HG03460 (cell line): ENCODE measurements around the gene ZNF804B.

Experiments used
- ATAC-seq: cut with Tn5 transposase; IDR thresholded peaks from one replicate; pipeline ENCODE4 v1.9.1; 2021; ENCODE audit not compliant: unreplicated experiment

ZNF804B gene

DNA sequence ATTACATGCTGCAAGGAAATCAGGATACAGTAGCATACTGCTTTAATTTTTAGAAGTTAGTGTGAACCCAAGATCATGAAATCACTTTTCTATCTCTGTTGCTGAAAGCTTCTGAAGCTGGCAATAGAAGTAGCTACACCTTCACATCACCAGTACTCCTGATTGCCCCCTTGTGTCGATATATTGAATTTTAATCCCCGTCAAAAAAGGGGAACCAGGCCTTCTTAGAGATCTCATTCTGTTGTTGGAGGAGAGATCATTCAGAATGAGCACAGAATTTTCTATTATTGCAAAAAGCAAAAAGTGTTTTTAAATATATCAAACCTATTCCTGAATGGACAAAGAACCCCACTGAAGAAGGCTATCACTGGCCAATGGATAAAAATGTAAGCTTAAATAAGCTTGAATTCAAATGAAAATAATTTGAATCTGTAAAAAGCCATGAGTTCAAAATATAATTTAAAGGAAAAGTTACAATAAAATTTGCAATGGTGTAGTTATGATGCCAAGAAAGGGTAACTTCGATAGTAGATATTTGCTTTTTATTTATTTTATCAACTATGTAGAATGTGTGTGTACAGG lies 75.7 kb downstream of the ZNF804B start:
- ATAC-seq, result peak; percentile 75

DNA sequence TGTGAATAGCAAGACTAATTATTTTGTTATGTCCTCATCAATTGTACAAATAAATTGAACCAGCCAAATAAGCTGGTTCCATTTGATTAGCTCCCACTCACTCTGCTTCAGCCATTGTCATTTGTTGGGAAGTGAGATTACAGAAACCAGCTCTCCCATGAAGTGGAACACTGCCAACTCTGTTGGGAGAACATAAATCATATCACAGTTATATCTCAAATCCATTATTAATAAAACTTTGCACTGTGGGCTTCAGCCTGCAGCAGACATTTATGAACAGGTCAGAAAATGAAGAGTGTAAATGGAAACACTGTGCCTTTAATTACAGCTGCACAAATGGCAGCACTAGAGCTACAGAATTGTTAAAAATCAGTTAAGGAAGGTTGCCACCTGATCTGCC lies 82.7 kb downstream of the ZNF804B start:
- no peak for ATAC-seq

DNA sequence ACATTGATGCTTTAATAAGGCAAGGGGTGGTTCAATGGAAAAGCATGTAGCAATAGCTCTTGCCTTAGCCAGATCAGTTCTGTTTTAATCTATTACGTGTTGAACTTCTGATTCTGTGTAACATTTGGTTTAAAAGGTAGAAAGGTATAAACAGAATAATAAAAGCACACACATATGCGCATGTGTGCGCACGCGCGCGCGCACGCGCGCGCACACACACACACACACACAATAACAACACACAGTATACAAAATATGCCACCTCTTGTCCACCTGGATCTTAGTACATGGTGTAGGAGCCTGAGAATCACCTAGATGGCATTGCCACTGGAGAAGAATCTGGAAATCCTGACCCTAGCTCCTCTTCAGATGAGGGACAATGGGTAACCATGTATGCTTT lies 85.6 kb downstream of the ZNF804B start:
- ATAC-seq, result no peak

DNA sequence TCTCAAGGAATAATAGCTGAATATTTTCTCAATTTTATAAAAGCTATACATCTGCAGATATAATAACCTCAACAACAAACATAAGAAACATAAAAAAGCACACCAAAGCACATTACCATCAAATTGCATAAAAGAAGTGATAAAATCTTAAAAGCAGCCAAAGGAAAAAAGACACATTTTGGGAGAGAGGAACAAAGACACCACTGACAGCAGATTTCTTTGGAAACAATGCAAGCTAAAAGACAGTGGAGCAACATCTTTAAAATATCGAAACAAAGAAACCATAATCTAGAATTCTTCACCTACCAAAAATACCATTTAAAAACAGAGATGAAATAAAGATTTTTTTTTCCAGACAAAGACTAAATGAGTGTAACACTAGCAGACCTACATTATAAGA lies 91.7 kb downstream of the ZNF804B start:
- ATAC-seq, result no peak

DNA sequence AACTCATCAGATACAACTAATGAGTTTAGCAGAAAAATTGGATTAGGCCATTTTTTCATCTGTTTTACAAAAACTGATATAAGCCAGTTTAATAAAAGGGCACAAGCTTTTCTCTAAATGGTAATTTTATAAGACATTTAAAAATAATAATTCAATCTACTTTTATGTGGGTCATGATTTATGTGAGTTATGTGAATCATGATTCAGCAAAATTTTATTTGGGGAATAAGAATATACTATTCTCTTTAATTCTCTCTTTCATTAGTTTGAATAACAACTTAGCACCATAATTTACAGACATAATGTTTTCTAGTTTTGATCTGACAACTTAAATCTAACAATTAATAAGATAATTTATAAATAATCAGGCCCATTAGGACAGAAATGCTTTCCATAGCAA lies 99.8 kb downstream of the ZNF804B start:
- no peak for ATAC-seq

DNA sequence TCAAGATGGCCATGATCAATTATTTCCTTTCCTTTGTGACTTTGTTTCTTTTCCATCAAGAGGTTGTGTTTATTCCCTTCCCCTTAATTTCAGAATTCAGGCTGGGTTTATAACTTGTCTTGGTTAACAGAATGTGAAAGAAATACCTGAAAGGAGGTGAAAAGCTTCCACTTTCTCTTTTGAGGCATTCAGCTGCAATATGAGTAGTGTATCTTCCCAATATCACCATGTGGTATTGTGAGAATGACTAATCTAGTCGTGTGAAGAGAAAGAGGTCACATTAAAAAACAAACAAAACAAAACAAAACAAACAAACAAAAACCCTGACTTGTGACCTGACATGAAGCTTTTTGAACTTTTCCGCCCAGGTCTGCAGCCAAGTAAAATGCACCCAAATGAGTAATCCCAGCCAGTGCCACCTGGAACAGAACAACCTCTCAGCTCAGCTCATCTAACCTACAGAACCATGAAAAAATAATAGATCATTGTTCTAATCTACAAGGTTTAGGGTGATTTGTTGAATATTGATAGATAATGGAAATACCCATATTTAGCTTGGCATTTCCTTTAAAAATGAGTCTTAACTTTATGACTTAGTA lies 106.9 kb downstream of the ZNF804B start:
- no peak for ATAC-seq

DNA sequence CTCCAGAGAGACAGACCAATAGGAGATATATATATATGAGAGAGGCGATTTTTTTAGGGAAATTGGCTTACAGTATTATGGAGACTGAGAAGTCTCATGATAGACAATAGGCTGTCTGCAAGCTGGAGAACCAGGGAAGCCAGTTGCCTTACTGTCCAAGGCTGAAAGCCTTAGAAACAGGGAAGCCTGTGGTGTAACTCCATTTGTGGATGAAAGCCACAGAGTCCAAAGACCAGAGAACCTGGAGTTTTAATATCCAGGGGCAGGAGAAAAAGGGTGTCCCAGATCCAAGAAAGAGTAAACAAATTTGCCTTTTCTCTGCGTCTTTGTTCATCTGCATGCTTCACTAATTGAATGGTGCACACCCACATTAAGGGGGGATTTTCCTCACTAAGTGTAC lies 107.7 kb downstream of the ZNF804B start:
- ATAC-seq, result no peak

DNA sequence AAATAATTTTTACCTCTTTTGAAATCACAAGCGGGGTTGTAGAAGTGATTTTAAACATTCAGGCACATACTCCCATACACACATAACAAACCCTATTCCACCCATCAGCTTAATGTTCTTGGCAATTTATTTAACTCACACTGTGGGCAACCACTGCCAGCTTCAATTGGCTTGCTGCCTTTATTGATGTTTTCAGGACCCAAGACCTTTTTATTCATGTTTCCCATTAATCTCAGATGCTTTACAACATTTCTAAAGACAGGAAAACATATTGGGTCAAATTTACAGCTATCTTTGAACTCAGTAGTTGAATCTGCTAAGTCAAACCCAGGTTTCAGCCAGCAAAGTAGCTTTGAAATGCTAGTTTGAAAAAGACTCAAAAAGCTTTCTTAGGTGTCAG lies 109.0 kb downstream of the ZNF804B start:
- no peak for ATAC-seq

DNA sequence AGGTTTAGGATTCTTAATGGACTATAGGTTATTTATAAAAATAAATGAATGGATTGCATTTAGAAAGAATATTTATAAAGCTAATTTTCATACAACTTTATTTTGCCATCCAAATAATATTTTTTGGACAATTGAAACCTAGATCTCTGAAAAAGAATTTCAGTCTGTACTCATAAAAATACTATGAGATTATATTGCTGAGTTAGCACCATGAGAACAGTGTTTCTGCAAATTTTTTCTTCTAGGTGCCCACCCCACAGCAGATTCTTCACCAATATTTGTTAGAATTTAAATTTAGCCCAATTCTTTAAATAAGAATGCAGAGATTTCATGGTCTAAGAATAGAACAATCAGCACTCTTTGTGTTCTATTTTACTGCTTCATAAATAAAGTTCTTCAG lies 121.6 kb downstream of the ZNF804B start:
- ATAC-seq, result no peak

DNA sequence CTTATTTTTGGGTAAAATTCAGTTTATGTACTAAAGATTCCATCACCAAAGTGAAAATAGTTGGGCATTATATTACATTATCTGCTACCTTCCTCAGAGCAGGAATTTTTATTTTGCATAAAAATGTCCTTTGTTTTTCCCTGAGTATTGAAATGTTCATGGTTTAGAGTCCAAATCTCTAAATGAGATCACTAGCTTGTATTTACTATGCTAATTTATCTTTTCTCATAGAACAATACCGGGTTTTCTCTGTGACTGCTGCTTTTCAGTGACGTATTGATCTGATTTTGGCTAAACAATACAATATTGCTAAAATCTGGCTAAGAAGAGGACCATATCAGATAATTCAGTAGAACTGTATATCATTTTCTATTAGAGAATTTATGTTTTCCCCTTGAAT lies 125.6 kb downstream of the ZNF804B start:
- ATAC-seq, result no peak

DNA sequence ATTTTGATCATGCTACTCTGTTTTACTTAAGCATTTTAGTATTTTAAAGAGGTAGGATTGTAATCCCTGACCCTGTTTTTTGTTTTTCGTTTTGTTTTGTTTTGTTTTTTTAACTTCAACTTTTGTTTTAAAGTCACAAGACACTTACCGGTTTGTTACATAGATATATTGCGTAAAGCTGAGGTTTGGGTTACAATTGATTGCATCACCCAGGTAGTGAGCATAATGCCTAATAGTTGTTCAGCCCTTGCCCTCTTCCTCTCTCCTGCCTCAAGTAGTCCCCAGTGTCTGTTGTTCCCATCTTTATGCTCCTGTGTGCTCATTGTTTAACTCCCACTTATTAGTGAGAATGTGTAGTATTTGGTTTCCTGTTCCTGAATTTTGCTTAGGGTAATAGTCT lies 129.2 kb downstream of the ZNF804B start:
- no peak for ATAC-seq

DNA sequence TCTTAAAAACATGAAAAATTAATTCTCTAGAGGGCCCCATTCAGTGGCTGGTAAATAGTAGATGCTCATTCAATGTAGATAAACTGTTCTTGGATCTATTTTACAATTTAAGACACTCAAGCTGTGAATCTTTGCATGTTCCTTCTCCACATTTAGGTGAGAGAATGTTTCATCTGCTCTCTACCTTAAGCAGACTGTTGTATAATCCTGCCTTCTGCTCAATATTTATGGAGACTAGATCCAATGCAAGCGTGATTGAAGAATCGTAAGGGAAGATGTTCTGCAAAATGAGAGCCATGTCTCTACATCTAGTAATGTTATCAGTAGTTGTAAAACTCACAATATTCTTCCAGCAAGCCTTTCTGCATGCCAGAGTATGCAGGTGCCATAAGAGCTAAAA lies 151.0 kb downstream of the ZNF804B start:
- ATAC-seq, result no peak

DNA sequence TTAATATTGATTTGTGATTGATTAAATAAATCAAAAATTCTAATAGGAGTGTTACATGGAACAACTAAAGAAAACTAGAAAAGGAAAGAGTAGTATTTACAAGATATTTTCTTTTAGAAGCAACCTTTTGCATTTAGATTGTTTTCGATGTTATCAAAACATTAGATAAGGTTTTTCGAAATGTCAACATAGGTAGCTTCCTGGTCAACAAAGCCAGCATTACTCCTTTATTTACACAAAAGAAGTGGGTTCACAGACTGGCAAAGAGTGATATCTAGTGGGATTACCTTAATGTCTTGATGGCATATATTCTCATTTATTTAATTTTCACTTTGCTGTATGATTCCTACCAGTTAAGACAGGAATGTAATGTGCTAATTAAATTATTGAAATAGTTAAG lies 153.4 kb downstream of the ZNF804B start:
- ATAC-seq, result no peak

DNA sequence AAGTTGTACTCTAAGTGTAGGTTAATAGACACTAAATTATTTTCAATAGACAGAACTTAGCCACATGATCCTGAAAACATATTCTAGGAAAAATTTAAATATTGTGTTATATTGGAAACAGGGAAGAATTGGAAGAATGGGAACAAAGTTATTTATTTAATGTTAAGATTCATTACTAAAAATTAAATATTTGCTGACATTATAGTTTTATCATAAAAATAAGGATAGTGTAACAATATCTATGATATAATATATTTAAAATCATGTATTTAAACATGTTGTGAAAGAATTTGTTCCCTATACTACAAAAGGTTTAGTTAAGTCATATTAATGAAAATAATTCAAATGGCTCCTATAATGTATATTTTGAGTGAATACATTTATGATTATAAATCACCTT lies 156.1 kb downstream of the ZNF804B start:
- no peak for ATAC-seq

DNA sequence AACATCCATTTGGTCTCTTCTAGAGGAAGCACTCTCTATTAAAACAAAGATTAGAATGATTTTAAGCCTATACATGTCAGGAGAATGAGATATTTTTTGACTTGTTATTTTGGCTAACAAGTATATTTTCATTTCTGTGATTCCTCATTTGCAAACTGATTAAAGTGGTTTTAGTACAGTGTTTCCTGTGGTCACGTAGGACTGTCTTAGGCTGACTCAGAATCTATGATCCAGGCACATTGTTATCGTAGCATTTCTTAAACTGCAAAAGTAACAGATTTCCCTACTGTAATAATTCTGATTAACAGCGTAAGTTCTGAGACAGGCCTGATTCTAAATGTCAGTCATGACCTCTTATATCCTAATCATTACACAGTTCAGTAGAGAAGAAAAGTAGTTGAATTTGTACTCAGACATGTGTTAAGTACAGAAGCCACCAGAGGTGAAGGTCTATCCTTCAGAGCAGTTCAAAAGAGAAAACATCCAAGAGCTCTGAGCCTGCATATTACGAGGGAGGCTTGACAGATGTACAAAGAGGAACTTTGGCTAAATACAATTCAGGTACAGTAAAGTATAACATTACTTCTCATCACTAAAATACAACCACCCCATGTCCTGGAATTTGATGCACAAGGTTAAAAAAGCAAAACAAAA lies 160.1 kb downstream of the ZNF804B start:
- no peak for ATAC-seq

DNA sequence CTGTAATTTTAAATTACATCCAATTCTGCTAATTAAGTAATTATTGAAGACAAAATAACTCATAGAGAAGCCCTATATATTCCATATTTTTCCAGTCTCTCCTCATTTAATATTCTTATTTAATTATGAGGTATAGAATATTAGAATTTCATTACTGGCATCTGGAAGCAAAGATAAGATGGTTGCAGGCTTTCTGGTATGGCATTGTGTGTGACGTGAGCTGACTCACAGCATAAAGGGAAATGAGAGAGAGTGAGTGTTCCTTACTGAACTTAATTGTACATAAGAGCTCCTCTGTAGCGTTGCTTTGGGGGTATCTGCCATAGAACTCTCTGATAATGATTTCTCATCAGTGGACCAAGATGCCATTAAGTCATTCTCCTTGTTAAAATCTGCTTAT lies 163.4 kb downstream of the ZNF804B start:
- no peak for ATAC-seq

DNA sequence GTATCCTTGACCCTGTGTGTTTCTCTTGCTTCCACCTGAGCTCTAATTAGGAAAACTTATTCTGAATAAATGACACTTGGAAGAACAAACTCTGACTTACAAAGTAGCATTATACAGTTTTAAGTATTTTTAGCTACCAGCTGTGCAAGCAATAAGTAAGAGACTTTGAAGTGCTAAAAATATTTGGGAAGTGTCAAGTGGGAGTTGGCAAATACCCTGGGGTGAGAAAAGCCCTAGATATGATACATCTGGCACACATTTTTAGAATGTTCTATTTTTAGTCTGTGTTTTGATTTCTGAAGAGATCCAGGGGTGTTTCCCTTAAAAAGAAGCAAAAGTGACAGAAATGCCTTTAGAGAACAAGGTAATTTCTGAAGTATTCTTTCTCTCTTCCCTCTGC lies 168.8 kb downstream of the ZNF804B start:
- no peak for ATAC-seq

DNA sequence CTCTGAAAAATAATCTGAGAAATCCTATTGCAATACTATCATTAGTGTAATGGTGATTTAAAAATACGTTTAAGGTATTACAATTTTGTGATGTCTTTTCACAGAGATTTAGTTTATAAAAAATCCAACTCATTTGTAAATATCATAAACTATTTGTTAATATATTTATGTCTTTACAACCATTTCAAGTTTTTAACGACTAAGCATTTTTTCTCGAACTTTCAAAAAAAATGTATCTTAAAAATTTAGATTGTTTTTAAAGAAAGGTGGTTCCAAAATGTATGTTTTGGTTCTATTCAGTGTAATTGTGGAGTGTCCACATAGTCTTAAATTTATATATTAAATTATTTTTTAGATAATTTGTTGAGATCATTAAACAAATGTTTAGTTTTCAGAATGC lies 170.2 kb downstream of the ZNF804B start:
- ATAC-seq, result no peak

DNA sequence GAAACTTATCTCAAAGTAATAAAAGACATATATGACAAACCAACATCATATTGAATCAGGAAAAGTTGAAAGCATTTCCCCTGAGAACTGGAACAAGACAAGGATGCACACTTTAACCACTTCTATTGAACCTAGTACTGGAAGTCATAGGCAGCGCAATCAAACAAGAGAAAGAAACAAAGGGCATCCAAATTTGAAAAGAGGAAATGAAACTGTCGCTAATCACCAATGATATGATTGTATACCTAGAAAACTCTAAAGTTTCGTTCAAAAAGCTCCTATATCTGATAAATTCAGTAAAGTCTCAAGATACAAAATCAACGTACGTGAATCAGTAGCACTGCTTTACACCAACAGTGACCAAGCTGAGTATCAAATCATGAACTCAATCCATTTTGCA lies 173.8 kb downstream of the ZNF804B start:
- ATAC-seq, result no peak

DNA sequence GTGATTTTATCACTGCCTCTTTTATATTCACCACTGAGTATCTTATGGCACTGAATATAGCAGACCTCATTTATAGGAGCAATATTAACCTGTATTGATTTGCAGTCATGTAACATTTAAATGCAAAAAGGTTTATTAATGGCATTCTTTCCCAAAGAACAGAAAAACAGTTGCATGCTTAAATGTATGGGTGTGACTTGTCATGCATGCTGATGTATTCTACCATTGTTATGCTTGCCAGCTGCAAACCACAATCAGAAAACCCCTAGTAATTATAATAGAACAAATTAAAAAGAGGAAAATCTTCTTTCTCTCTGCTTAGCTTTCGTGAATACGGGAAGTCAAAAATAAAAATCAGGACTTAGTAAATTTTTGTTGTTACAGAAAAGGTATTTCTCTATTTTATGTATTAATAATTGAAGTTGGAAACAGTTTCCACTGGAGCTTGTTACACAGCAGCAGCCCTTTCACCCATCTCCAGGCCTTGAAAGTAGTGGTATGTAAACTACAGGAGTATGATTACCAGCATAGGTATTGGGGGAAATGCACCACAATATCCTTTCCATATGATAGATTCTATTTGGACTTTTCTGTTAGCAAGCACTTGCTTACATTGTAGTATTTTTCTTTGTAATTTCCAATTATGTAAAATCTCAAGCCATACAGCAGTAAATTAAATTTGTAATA lies 183.5 kb downstream of the ZNF804B start:
- ATAC-seq, result no peak

DNA sequence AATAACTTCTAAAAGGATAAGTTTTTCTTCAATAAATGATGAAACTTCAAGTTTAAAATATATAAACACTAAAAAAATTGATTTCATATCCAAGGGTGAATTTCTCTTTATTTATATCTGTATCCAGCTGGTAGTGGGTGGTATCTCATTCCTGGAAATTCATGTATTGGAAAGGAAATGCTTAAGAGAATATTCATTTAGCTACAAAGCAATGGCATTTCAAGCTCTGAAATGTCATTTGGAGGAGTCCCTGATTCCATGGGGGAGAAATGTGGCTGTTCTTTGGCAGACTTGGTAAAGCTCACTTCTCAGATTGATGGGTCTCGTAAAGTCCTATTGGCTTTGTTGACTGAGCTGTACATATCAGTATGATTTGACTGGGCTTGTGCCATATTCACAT lies 192.3 kb downstream of the ZNF804B start:
- ATAC-seq, result no peak

DNA sequence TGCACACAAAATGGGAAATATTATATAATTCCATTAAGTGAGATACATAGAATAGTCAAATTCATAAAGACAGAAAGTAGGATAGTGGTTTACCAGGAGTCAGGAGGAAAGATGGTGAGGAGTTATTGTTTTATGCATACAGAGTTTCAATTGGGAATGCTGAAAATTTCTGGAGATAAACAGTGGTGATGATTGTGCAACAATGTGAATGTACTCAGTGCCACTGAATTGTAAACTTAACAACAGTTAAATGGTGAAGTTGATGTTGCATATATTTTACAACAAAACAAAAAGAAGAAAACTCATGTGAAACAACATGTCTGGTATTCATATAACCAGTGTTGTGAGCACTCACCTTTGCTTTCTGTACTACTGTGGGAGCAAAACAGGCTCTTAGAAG lies 204.9 kb downstream of the ZNF804B start:
- no peak for ATAC-seq
